SU-DHL-6 (cell line): ENCODE results near the gene G0S2.
"Not testable (repeated sequence)": the region's sequence is repeated elsewhere in the genome, so short reads cannot be mapped to it uniquely, and the experiment has no call there.

Source experiments
- H2AFZ ChIP-seq: fragments of 200-600 bp; sonication (generic); 2 replicates; pipeline ENCODE4 v1.6.1; 2014; ENCODE audit warnings: low read depth, mild to moderate bottlenecking, moderate library complexity, mixed read lengths, antibody characterized with exemption, low read length; ENCODE audit not compliant: severe bottlenecking
- H3F3A ChIP-seq: fragments of 200-600 bp; shearing (Covaris generic); 2 replicates; pipeline ENCODE4 v1.6.0; 2016; ENCODE audit warnings: antibody characterized with exemption, mild to moderate bottlenecking; ENCODE audit not compliant: insufficient read depth
- H3K27ac ChIP-seq: fragments of 200-600 bp; sonication (generic); 2 replicates; pipeline ENCODE4 v1.5.1; 2016; ENCODE audit warnings: low read depth, mild to moderate bottlenecking, low read length, moderate library complexity, mixed read lengths
- H3K27me3 ChIP-seq: fragments of 200-600 bp; sonication (generic), shearing (Covaris generic); 2 replicates; pipeline ENCODE4 v1.6.0; 2014; ENCODE audit warnings: mild to moderate bottlenecking, low read length
- H3K36me3 ChIP-seq: fragments of 200-600 bp; sonication (generic); 2 replicates; pipeline ENCODE4 v1.6.1; 2014; ENCODE audit warnings: mild to moderate bottlenecking, low read length, mixed read lengths
- H3K4me2 ChIP-seq: fragments of 300-600, 200-600 bp; shearing (Covaris generic), sonication (generic); 2 replicates; pipeline ENCODE4 v1.6.0; 2014; ENCODE audit warnings: low read length, low read depth, mild to moderate bottlenecking; ENCODE audit not compliant: poor library complexity, severe bottlenecking
- H3K4me3 ChIP-seq: fragments of 200-600 bp; sonication (generic); 2 replicates; pipeline ENCODE4 v1.5.1; 2014; ENCODE audit warnings: antibody characterized with exemption, low read length, mild to moderate bottlenecking, mixed read lengths; ENCODE audit not compliant: insufficient read depth, poor library complexity, severe bottlenecking
- H3K79me2 ChIP-seq: fragments of 200-600 bp; sonication (generic); 2 replicates; pipeline ENCODE4 v1.6.1; 2014; ENCODE audit warnings: mild to moderate bottlenecking, low read length, moderate library complexity; ENCODE audit not compliant: insufficient read depth
- H3K9ac ChIP-seq: fragments of 200-600 bp; sonication (generic); 2 replicates; pipeline ENCODE4 v1.7.0; 2014; ENCODE audit warnings: mild to moderate bottlenecking, low read length
- H3K9me2 ChIP-seq: fragments of 200-600 bp; sonication (generic); replicated peaks from 2 replicates; pipeline ENCODE4 v1.6.1; 2014; ENCODE audit warnings: low read length; ENCODE audit not compliant: insufficient read depth
- H3K9me3 ChIP-seq: fragments of 200-600 bp; sonication (generic); 2 replicates; pipeline ENCODE4 v1.6.1; 2014; ENCODE audit warnings: low read length, mixed read lengths; ENCODE audit not compliant: insufficient read depth
- H4K20me1 ChIP-seq: fragments of 200-600 bp; sonication (generic); 2 replicates; pipeline ENCODE4 v1.6.1; 2014; ENCODE audit warnings: low read depth, mild to moderate bottlenecking, antibody characterized with exemption, low read length, moderate library complexity, mixed read lengths
- CTCF ChIP-seq: fragments of 200-600 bp; sonication (generic); IDR thresholded peaks from one replicate; pipeline ENCODE4 v1.5.1; 2017; ENCODE audit warnings: antibody characterized with exemption, mild to moderate bottlenecking, low read length, moderate library complexity; ENCODE audit not compliant: insufficient read depth, poor library complexity, severe bottlenecking
- EZH2phosphoT487 ChIP-seq: fragments of 200-600 bp; sonication (generic), shearing (Covaris generic); conservative IDR thresholded peaks from 2 replicates; pipeline ENCODE4 v1.6.1; 2018; ENCODE audit warnings: mild to moderate bottlenecking, antibody characterized with exemption, low read length, moderate library complexity, mixed read lengths

The G0S2 gene

DNA sequence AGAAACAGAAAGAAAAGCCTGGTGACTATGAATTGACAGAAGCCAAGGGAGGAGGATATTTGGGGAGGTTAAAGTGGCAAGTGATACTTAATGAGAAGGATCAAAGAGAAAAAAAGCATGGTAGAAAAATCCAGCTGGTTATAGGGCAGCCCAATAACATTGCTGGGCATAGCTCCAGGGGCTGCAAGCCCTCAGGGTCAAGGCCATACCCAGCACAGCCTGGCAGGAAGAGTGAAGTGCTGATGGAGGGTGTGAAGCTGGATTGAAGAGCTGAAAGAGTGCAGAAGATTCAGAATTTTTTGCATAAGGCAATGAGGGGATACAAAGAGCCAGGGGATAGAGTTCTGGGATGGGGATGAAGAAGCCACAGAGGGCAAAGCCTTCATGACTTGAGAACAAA lies 21.5 kb downstream of the G0S2 start:
- no peaks in the 10 kb centered on the region for H3K9me2 ChIP-seq
- H3K27ac ChIP-seq: no peak overlapping the region
- H3F3A ChIP-seq: no peaks in the 10 kb centered on the region
- no peak overlapping the region for H3K4me2 ChIP-seq
- no peaks in the 10 kb centered on the region for H3K27me3 ChIP-seq
- no peak overlapping the region for H2AFZ ChIP-seq
- TF ChIP-seq CTCF (no peak), EZH2phosphoT487 (no peak)
- no peaks in the 10 kb centered on the region for H3K79me2 ChIP-seq
- no peaks in the 10 kb centered on the region for H4K20me1 ChIP-seq
- no peak overlapping the region for H3K4me3 ChIP-seq
- no peak overlapping the region for H3K9ac ChIP-seq
- no peaks in the 10 kb centered on the region for H3K36me3 ChIP-seq
- no peaks in the 10 kb centered on the region for H3K9me3 ChIP-seq

DNA sequence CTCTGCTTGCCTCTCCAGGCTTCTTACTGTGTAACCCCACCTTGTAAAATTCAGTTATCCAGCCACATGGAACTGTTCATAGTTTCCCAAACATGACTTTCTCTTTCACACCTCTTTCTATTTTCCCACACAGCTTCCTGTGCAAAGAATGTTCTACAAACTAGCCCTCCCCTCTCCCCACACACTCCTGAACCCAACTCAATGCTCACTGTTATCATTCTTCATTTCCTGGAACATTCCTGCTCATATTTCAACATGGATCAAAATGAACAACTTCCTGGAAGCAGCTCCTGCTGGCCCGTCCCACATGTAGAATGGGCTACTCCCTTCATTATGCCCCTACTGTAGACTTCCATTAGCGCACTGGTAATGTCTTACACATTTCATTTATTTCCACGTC lies 21.9 kb downstream of the G0S2 start:
- Histone ChIP-seq H2AFZ (no peak overlapping the region), H3K9me2 (no peaks in the 10 kb centered on the region), H3K9me3 (no peaks in the 10 kb centered on the region), H3K4me2 (no peak overlapping the region), H3K27ac (no peak overlapping the region), H4K20me1 (no peaks in the 10 kb centered on the region), H3K4me3 (no peak overlapping the region), H3F3A (no peaks in the 10 kb centered on the region), H3K27me3 (no peaks in the 10 kb centered on the region), H3K36me3 (no peaks in the 10 kb centered on the region), H3K9ac (no peak overlapping the region), H3K79me2 (no peaks in the 10 kb centered on the region)
- no peak for TF ChIP-seq CTCF
- no peak for TF ChIP-seq EZH2phosphoT487

GRCh38 chr1:209700686-209701085 lies 25.5 kb downstream of the G0S2 start:
- not testable (repeated sequence) for H3K27me3 ChIP-seq, H3K9ac ChIP-seq, H3K4me2 ChIP-seq, H3F3A ChIP-seq, H3K27ac ChIP-seq, H3K36me3 ChIP-seq, H3K9me3 ChIP-seq, H4K20me1 ChIP-seq, H2AFZ ChIP-seq, H3K79me2 ChIP-seq, H3K4me3 ChIP-seq, H3K9me2 ChIP-seq

DNA sequence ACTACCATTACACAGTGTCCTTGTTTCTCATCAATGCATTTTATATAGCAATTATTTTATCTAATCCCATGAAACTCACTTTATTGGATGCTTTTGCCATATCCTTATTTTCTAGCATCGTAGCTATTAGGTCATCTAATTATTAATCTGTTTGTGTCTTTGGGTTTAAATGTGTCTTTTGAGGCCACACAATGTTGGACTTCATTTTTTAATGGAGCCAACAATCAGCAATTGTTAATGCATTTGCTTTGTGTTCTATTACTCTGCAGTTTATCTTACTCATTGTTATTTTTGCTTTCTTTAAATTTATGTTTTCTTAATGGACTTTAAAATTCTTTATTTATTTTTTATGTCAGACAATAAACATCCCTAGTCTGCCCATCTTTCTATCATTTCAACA lies 27.6 kb downstream of the G0S2 start:
- TF ChIP-seq CTCF (no peak), EZH2phosphoT487 (no peak)
- Histone ChIP-seq H3K9ac (no peak overlapping the region), H3K79me2 (no peaks in the 10 kb centered on the region), H2AFZ (no peak overlapping the region), H3K27me3 (no peaks in the 10 kb centered on the region), H3F3A (no peaks in the 10 kb centered on the region), H3K4me2 (no peak overlapping the region), H3K9me3 (no peaks in the 10 kb centered on the region), H3K4me3 (no peak overlapping the region), H3K27ac (no peak overlapping the region), H3K36me3 (no peaks in the 10 kb centered on the region), H4K20me1 (no peaks in the 10 kb centered on the region), H3K9me2 (no peaks in the 10 kb centered on the region)
